Mesothelial cell of epicardium (in vitro differentiated cells): ENCODE results near the gene PARP12. TPM values are rescaled to one million over a fixed set of nuclear protein-coding genes. Genes with fewer than 3 reads are reported as not detected.
A peak's percentile ranks its signal among the peaks of the same experiment; 100 is the strongest.

Experiments used
- DNase-seq, 2 experiments: peaks; one replicate each; pipeline ENCODE4 v3.0.0; 2021; ENCODE audit warnings: low spot score in 2 of 2; ENCODE audit not compliant: unreplicated experiment in 2 of 2
- H3K27ac Mint-ChIP-seq: 2 replicates; pipeline ENCODE4 v1.8.0; 2021; ENCODE audit warnings: mixed read lengths
- H3K27me3 Mint-ChIP-seq: 2 replicates; pipeline ENCODE4 v1.8.0; 2021; ENCODE audit warnings: low read depth, mixed read lengths
- H3K36me3 Mint-ChIP-seq: 2 replicates; pipeline ENCODE4 v1.8.0; 2021; ENCODE audit warnings: mixed read lengths
- H3K4me1 Mint-ChIP-seq: 2 replicates; pipeline ENCODE4 v1.8.0; 2021; ENCODE audit warnings: mixed read lengths
- H3K4me3 Mint-ChIP-seq: 2 replicates; pipeline ENCODE4 v1.8.0; 2021; ENCODE audit warnings: mild to moderate bottlenecking, moderate library complexity, mixed read lengths
- H3K9me3 Mint-ChIP-seq: 2 replicates; pipeline ENCODE4 v1.8.0; 2021; ENCODE audit warnings: mixed read lengths
- CTCF ChIP-seq: fragments of 200-600 bp; sonication (generic); IDR thresholded peaks from one replicate; pipeline ENCODE4 v1.5.0; 2021; ENCODE audit warnings: antibody characterized with exemption; ENCODE audit not compliant: unreplicated experiment
- total RNA-seq: library from RNA; stranded (reverse); gene quantifications from 3 replicates; pipeline ENCODE4 v1.2.1, GENCODE V29; 2021

Gene PARP12
- total RNA-seq, 1 donor from 2014 or later: 27.1 TPM

GRCh38 chr7:140059273-140060242 is 3.2 kb downstream of the PARP12 start:
- Mint-ChIP-seq H3K9me3 (peaks cover 4% of the 10 kb centered on the region), H3K4me1 (peaks cover 24% of the 10 kb centered on the region), H3K4me3 (no peak overlapping the region), H3K27ac (peak overlapping the region; percentile 21), H3K27me3 (no peaks in the 10 kb centered on the region), H3K36me3 (peaks cover 3% of the 10 kb centered on the region)
- DNase-seq: no peak
- TF ChIP-seq CTCF: no peak

GRCh38 chr7:140058517-140058916 is 4.2 kb downstream of the PARP12 start:
- Mint-ChIP-seq H3K9me3 (no peaks in the 10 kb centered on the region), H3K4me1 (peaks cover 24% of the 10 kb centered on the region), H3K4me3 (no peak overlapping the region), H3K36me3 (peaks cover 7% of the 10 kb centered on the region), H3K27me3 (no peaks in the 10 kb centered on the region), H3K27ac (no peak overlapping the region)
- DNase-seq: no peak
- no peak for TF ChIP-seq CTCF

DNA sequence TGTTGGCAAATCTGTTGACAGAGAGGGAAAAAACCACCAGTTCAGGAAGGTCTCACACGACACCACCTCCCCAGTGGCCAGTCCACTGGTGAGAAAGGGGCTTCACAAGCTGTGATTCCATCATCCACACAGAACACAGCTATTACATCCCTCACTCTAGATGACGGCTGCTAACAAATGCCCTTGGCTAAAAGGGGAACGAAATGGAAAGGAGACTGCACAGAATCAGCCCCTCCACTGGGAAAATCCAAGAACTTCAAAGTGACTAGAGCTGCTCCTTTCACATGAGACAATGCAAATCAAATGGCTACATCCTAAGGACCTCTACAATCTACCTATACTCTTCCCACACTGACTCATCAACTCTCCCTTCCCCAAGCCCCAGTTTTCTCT is 5.6 kb downstream of the PARP12 start:
- H3K9me3 Mint-ChIP-seq: no peaks in the 10 kb centered on the region
- no peaks in the 10 kb centered on the region for H3K27me3 Mint-ChIP-seq
- TF ChIP-seq CTCF: no peak
- peaks cover 24% of the 10 kb centered on the region for H3K4me1 Mint-ChIP-seq
- no peak for DNase-seq
- H3K36me3 Mint-ChIP-seq: peaks cover 12% of the 10 kb centered on the region
- no peak overlapping the region for H3K4me3 Mint-ChIP-seq
- H3K27ac Mint-ChIP-seq: no peak overlapping the region

DNA sequence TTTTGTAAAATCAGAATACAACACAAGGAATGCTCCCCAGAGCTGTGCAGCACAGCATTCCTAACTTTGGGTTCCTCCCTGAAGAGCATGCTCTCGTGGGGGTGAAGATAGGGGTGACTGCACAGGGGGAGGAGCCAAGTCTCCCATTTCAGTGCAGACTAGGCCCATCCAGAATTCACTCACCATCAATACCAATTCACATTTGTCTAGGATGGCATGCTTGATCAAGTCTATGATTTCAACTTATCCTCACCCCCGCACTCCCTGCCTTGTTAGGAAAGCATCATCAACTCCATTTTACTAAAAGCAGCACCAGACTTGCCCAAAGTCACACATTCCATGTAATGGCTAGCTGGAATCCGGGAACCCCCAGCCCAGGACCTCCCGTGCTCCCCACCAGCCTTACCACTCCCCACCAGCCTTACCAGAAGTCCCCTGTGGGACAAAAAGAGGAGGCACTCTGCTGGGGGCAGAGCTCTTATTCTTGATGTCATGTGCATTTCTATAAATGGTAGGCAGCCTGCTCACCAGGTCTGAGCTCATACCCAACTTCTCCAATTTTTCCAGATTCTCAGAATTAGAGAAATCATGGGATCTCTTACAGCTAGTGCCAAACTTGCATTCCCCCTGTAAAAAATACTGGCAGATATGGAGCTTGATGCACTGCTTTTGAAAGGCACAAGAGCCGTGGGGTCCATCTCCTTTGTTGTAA is 6.2 kb downstream of the PARP12 start:
- no peak for DNase-seq
- no peak for TF ChIP-seq CTCF
- Mint-ChIP-seq H3K36me3 (peaks cover 12% of the 10 kb centered on the region), H3K27ac (no peak overlapping the region), H3K27me3 (no peaks in the 10 kb centered on the region), H3K4me1 (peaks cover 23% of the 10 kb centered on the region), H3K4me3 (no peak overlapping the region), H3K9me3 (no peaks in the 10 kb centered on the region)

GRCh38 chr7:140055833-140056232 is 6.9 kb downstream of the PARP12 start:
- no peak for TF ChIP-seq CTCF
- H3K27ac Mint-ChIP-seq: no peak overlapping the region
- H3K27me3 Mint-ChIP-seq: no peaks in the 10 kb centered on the region

More at GRCh38 chr7:140055833-140056232, 6.9 kb downstream of the PARP12 start:
- H3K4me3 Mint-ChIP-seq: no peak overlapping the region
- H3K36me3 Mint-ChIP-seq: peaks cover 12% of the 10 kb centered on the region
- DNase-seq: no peak
- H3K4me1 Mint-ChIP-seq: peaks cover 15% of the 10 kb centered on the region
- no peaks in the 10 kb centered on the region for H3K9me3 Mint-ChIP-seq
